IMR-90 (cell line): ENCODE results near the gene TARS3.

Source experiments
- BHLHE40 ChIP-seq: fragments of 150-350 bp; IDR thresholded peaks from 2 replicates; pipeline ENCODE4 v1.6.1; 2016; ENCODE audit warnings: mild to moderate bottlenecking, low read depth, low read length
- CEBPB ChIP-seq: IDR thresholded peaks from 2 replicates; pipeline ENCODE4 v1.6.1; 2012; ENCODE audit warnings: low read depth, low read length, improper control_type of control experiment
- CTCF ChIP-seq: conservative IDR thresholded peaks from 2 replicates; pipeline ENCODE4 v1.5.1; 2012; ENCODE audit warnings: mild to moderate bottlenecking, low read depth, low read length, improper control_type of control experiment
- FOS ChIP-seq: fragments of 150-350 bp; IDR thresholded peaks from 2 replicates; pipeline ENCODE4 v1.6.1; 2016; ENCODE audit warnings: low read depth, low read length
- MAFK ChIP-seq: IDR thresholded peaks from 2 replicates; pipeline ENCODE4 v1.6.1; 2012; ENCODE audit warnings: low read depth, low read length, improper control_type of control experiment
- MAZ ChIP-seq: IDR thresholded peaks from 2 replicates; pipeline ENCODE4 v1.6.1; 2012; ENCODE audit warnings: low read depth, mild to moderate bottlenecking, low read length, improper control_type of control experiment, moderate library complexity, borderline replicate concordance
- POLR2A ChIP-seq: IDR thresholded peaks from 2 replicates; pipeline ENCODE4 v1.6.1; 2012; ENCODE audit warnings: mild to moderate bottlenecking, low read depth, low read length
- RCOR1 ChIP-seq: IDR thresholded peaks from 2 replicates; pipeline ENCODE4 v1.6.1; 2012; ENCODE audit warnings: mild to moderate bottlenecking, low read length, improper control_type of control experiment; ENCODE audit not compliant: insufficient replicate concordance
- RFX5 ChIP-seq: IDR thresholded peaks from 2 replicates; pipeline ENCODE4 v1.8.0; 2012; ENCODE audit warnings: low read depth, mild to moderate bottlenecking, low read length, moderate library complexity
- SMC3 ChIP-seq: fragments of 150-350 bp; IDR thresholded peaks from 2 replicates; pipeline ENCODE4 v1.6.1; 2016; ENCODE audit warnings: low read depth, mild to moderate bottlenecking, antibody characterized with exemption, low read length, moderate library complexity
- TF ChIP-seq, protein P1 (sequence below): fragments of 150-350 bp; IDR thresholded peaks from 2 replicates; pipeline ENCODE4 v1.6.1; 2017; ENCODE audit warnings: mild to moderate bottlenecking, antibody characterized with exemption, low read length, low read depth
- TF ChIP-seq, protein P2 (sequence below): fragments of 150-350 bp; IDR thresholded peaks from 2 replicates; pipeline ENCODE4 v1.6.1; 2016; ENCODE audit warnings: low read depth, mild to moderate bottlenecking, low read length, moderate library complexity, borderline replicate concordance

DNA sequence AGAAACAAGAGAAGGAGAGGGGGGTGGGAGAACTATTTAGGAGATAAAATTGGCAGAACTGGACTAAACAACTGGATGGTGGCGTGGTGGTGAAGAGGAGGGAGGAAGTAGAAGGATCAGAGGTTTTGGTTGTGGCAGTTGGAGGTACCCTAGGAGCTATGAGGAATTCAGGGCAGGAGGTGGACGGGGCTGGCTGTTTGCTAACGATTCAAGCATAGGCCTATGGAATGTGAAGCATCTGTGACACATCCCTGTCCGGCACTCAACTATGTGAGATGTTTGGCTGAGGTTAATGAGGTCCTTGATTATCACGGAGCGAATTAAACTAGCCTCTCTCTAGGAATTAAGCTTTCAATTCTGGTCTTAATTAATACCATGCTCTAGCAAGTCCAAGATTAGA, 13.5 kb downstream of the TARS3 start:
- TF ChIP-seq RCOR1 (no peak), CTCF (no peak), FOS (no peak), POLR2A (no peak), MAZ (no peak), SMC3 (no peak), CEBPB (no peak), BHLHE40 (peak; percentile 10; the same call in 1 of the 2 replicates), RFX5 (no peak), MAFK (no peak)
- TF ChIP-seq, protein P1, sequence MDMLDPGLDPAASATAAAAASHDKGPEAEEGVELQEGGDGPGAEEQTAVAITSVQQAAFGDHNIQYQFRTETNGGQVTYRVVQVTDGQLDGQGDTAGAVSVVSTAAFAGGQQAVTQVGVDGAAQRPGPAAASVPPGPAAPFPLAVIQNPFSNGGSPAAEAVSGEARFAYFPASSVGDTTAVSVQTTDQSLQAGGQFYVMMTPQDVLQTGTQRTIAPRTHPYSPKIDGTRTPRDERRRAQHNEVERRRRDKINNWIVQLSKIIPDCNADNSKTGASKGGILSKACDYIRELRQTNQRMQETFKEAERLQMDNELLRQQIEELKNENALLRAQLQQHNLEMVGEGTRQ = no peak
- TF ChIP-seq, protein P2, sequence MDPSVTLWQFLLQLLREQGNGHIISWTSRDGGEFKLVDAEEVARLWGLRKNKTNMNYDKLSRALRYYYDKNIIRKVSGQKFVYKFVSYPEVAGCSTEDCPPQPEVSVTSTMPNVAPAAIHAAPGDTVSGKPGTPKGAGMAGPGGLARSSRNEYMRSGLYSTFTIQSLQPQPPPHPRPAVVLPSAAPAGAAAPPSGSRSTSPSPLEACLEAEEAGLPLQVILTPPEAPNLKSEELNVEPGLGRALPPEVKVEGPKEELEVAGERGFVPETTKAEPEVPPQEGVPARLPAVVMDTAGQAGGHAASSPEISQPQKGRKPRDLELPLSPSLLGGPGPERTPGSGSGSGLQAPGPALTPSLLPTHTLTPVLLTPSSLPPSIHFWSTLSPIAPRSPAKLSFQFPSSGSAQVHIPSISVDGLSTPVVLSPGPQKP = no peak
